Activated CD8-positive, alpha-beta memory T cell treated with anti-CD3 and anti-CD28 coated beads, Interleukin-2, amount 10 ng/mL, durations not matched to agents 7 days and 5 days (primary cell): ENCODE data around the gene NTPCR. TPM values are rescaled to one million over a fixed set of nuclear protein-coding genes. Genes with fewer than 3 reads are reported as not detected.

Experiments
- ATAC-seq: fragments of 150-1000 bp; cut with Tn5 transposase; one replicate; pipeline ENCODE4 v1.10.0; 2021; ENCODE audit warnings: moderate library complexity
- CTCF ChIA-PET: fragments of 350-600 bp; sonication (Branson Sonifier 250); formaldehyde crosslinking; loops from one replicate; lab custom pipeline; 2021; ENCODE audit warnings: antibody characterized with exemption; lab: Charles Lee
- DNase-seq: peaks from one replicate; pipeline ENCODE4 v3.0.0-alpha.2; 2020
- H3K27ac Mint-ChIP-seq: one replicate; pipeline ENCODE4 v1.8.0; 2021; ENCODE audit warnings: mild to moderate bottlenecking, mixed read lengths
- H3K27me3 Mint-ChIP-seq: one replicate; pipeline ENCODE4 v1.8.0; 2021; ENCODE audit warnings: mixed read lengths
- H3K36me3 Mint-ChIP-seq: one replicate; pipeline ENCODE4 v1.8.0; 2021; ENCODE audit warnings: mild to moderate bottlenecking, mixed read lengths
- H3K4me1 Mint-ChIP-seq: one replicate; pipeline ENCODE4 v1.8.0; 2021; ENCODE audit warnings: mixed read lengths
- H3K4me3 Mint-ChIP-seq: one replicate; pipeline ENCODE4 v1.8.0; 2021; ENCODE audit warnings: mild to moderate bottlenecking, moderate library complexity, mixed read lengths
- H3K9me3 Mint-ChIP-seq: one replicate; pipeline ENCODE4 v1.8.0; 2022; ENCODE audit warnings: low read depth, mixed read lengths
- total RNA-seq, 2 experiments: library from RNA; stranded (reverse); gene quantifications; one replicate each; pipeline ENCODE4 v1.2.3, GENCODE V29; 2021

NTPCR gene
- total RNA-seq, 2 experiments from 2014 or later = 27.2 to 27.5 TPM

DNA sequence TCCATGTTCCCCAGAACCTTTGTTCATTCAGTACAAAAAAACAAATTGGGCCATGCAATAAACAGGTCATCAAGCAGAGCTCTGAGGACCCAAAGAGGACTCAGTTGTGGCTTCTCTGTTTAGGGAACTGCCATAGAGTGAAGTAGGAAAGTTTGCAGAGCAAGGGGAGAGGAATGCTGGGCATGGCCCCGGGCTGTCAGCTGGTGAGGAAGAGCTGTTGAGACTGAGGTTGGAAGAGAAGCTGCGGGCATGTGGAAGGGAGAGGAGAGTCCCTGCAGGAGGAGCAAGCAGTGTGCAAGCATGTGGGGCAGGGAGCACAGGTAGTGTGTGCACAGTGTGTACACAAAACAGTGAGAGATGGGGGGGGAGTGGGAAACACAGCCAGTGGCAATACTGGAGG is 71.8 kb downstream of the NTPCR start:
- Mint-ChIP-seq H3K4me3 (no peak overlapping the region), H3K27me3 (no peaks in the 10 kb centered on the region), H3K4me1 (peaks cover 2% of the 10 kb centered on the region), H3K27ac (no peak overlapping the region), H3K9me3 (no peaks in the 10 kb centered on the region), H3K36me3 (peaks cover 1% of the 10 kb centered on the region)
- DNase-seq = no peak
- ATAC-seq = no peak
- CTCF ChIA-PET = no interaction called here

DNA sequence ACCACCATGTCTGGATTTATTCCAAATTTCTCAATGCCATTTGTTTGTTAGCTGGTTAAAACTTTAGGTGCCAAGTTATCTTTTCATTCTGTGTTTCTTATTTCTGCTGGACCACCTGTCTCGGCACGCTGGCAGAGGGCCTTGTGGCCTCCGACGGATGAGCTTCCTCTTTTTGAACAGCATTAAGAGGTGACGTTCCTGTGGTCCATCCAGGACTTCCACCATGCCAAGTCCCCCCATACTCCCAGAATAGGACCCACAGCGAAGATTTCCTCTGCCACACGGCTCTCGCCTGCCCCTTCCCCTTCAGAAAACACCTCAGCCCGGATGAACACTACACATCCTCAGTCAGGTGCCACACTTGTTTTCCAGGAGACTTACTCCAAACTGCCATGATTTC is 73.8 kb downstream of the NTPCR start:
- no peak overlapping the region for H3K4me3 Mint-ChIP-seq
- H3K36me3 Mint-ChIP-seq = no peaks in the 10 kb centered on the region
- CTCF ChIA-PET = no interaction called here
- no peaks in the 10 kb centered on the region for H3K27me3 Mint-ChIP-seq
- H3K4me1 Mint-ChIP-seq = peaks cover 2% of the 10 kb centered on the region
- H3K9me3 Mint-ChIP-seq = no peaks in the 10 kb centered on the region
- no peak overlapping the region for H3K27ac Mint-ChIP-seq
- no peak for ATAC-seq
- no peak for DNase-seq

DNA sequence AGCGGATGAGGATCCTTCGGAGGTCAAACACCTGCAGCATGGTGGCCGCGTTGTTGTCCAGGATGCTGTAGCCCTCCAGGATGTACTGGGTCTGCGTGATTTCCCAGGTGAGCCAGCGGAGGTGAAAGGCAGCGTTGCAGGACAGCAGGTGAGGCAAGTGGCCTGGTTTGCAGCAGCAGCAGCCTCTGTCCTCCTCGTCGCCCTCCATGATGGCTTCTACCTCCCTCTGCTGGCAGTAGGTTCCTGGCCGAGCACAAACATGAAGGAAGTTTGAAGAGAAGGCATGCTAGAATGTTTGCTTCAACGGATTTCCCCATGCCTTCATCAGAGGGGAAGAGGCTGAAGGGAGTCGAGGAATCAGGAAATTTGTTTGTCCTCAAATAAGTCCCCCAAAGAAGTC is 74.7 kb downstream of the NTPCR start:
- Mint-ChIP-seq H3K27ac (no peak overlapping the region), H3K4me3 (no peak overlapping the region), H3K36me3 (no peaks in the 10 kb centered on the region), H3K4me1 (peaks cover 2% of the 10 kb centered on the region), H3K27me3 (no peaks in the 10 kb centered on the region), H3K9me3 (no peaks in the 10 kb centered on the region)
- DNase-seq (no peak), ATAC-seq (no peak)
- CTCF ChIA-PET = no interaction called here

DNA sequence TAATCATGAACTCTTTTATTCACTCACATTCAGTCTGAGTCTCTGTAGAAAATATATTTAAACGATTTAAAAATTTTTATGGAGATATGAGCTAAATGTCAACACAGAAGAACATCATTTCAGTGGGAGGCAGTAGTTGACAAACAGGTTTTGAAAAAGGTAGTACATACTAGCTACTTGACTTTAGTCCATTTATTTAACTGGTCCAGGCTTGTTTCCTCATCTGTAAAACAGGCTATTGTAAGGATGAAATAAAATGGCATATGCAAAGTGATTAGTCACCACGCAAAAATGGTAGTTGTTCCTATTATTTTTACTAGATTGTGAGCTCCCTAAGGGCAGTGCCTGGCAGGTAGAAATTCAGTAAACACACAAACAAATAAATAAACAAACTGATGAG is 75.2 kb downstream of the NTPCR start:
- ATAC-seq = no peak
- H3K4me3 Mint-ChIP-seq = no peak overlapping the region
- no peaks in the 10 kb centered on the region for H3K9me3 Mint-ChIP-seq
- no peak overlapping the region for H3K27ac Mint-ChIP-seq
- no peak for DNase-seq
- CTCF ChIA-PET = no interaction called here
- no peaks in the 10 kb centered on the region for H3K27me3 Mint-ChIP-seq
- no peaks in the 10 kb centered on the region for H3K36me3 Mint-ChIP-seq
- peaks cover 2% of the 10 kb centered on the region for H3K4me1 Mint-ChIP-seq

DNA sequence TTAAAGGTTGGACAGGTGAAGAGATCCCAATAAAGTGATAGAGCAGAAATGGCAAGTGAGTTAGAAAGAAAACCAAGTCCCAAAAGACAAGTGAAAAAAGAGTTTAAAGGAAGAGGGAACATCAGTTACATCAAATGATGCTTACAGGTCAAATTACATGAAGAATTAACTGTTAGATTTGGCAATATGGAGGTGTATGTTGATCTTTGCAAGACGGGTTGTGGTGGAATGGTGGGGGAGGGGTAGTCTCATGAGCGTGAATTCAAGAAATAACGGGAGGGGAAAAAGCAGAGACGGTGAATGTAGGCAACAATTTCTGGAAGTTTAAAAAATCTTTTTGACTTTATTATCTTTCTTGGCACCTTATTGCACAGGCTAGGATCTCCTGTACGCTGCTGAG is 76.6 kb downstream of the NTPCR start:
- H3K27me3 Mint-ChIP-seq = no peaks in the 10 kb centered on the region
- no peaks in the 10 kb centered on the region for H3K36me3 Mint-ChIP-seq
- ATAC-seq = no peak
- no peak overlapping the region for H3K4me3 Mint-ChIP-seq
- H3K4me1 Mint-ChIP-seq = peaks cover 2% of the 10 kb centered on the region
- no peak overlapping the region for H3K27ac Mint-ChIP-seq
- H3K9me3 Mint-ChIP-seq = no peaks in the 10 kb centered on the region
- no peak for DNase-seq
- CTCF ChIA-PET = no interaction called here

DNA sequence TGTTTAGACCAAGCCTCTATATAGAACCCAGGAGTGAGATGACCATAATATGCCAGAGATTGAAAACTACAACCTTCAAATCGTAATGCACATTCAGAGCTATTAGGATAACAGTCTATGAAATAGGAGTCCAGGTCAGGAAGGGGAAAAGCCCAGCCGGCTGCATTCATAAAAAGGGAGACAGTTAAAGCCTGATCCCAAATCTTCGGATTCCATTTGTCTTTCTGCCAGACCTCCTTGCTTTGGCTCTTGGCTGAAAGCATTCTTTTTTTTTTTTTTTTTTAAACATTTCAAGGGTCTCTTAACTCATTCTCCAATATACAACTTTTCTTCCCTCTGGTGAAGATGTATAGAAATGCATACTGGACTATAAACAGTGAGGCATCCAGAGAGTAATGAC is 81.1 kb downstream of the NTPCR start:
- no peaks in the 10 kb centered on the region for H3K9me3 Mint-ChIP-seq
- ATAC-seq (no peak), DNase-seq (no peak)
- peaks cover under 1% of the 10 kb centered on the region for H3K4me1 Mint-ChIP-seq
- H3K27me3 Mint-ChIP-seq = no peaks in the 10 kb centered on the region
- no peak overlapping the region for H3K27ac Mint-ChIP-seq
- CTCF ChIA-PET = interaction anchor here (0.7 kb wide), 1 partner anchor 39 kb away, joined by 3 read pairs; no protein-coding TSS in a partner anchor
- no peak overlapping the region for H3K4me3 Mint-ChIP-seq
- no peaks in the 10 kb centered on the region for H3K36me3 Mint-ChIP-seq

DNA sequence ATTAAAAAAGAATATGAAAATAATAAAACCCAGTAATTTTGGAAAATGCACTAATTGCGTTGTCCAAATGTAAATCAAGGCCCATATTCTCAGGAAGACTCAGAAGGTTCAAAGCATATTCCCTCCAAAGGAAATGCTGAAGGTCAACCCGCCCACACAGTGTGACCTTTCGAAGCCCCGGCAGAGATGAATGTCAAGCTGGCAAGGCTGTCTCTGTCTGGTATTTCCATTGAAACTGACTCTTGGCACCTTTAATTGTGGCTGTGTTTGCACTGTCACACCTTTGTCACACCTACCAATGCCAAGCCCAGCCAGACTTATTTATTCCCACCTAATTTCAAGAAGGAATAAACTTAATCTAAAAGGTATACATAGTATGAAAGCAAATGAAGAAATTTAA is 82.5 kb downstream of the NTPCR start:
- no peaks in the 10 kb centered on the region for H3K4me1 Mint-ChIP-seq

DNA sequence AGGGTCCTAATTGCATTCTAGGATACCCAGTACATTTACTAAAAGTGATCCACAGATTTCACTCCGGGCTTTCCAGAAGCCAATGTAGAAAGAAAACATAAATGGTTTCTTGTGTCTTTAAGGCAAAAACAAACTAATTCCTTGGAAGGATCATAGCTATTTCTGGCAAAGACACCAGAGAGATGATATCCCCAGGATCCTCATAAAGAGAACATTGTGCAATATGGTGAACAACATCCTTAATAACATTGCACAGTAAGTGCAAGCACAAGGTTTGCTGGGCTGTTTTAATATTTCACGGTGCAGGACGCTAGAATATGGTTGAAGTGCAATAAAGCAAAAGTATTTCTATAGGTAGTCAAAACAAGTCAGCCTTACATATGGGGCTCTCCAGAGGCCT is 83.0 kb downstream of the NTPCR start:
- H3K27me3 Mint-ChIP-seq = no peaks in the 10 kb centered on the region
- H3K9me3 Mint-ChIP-seq = no peaks in the 10 kb centered on the region
- no peaks in the 10 kb centered on the region for H3K36me3 Mint-ChIP-seq
- no peak overlapping the region for H3K27ac Mint-ChIP-seq
- no peaks in the 10 kb centered on the region for H3K4me1 Mint-ChIP-seq
- H3K4me3 Mint-ChIP-seq = no peak overlapping the region
- DNase-seq = no peak
- ATAC-seq = no peak
- CTCF ChIA-PET = no interaction called here

More for the DNA sequence above, 82.5 kb downstream of the NTPCR start:
- CTCF ChIA-PET = no interaction called here
- no peaks in the 10 kb centered on the region for H3K27me3 Mint-ChIP-seq
- H3K36me3 Mint-ChIP-seq = no peaks in the 10 kb centered on the region
- ATAC-seq = no peak
- DNase-seq = no peak
- H3K9me3 Mint-ChIP-seq = no peaks in the 10 kb centered on the region
- H3K27ac Mint-ChIP-seq = no peak overlapping the region
- no peak overlapping the region for H3K4me3 Mint-ChIP-seq

Other genes with a start within 250 kb of the NTPCR start
- gene MAP10, start 145.2 kb upstream of the NTPCR start, total RNA-seq = 1 to 10 TPM; 2.5 to 2.8 TPM